ENCODE measurements around the gene PHETA1. TPM values are rescaled to one million over a fixed set of nuclear protein-coding genes. Genes with fewer than 3 reads are reported as not detected.
"Not testable (repeated sequence)": the region's sequence is repeated elsewhere in the genome, so short reads cannot be mapped to it uniquely, and the experiment has no call there.

Gene PHETA1
- total and polyA plus RNA-seq, 10 of the 15 experiments (the other 5 are each of a cell fraction or from before 2014, with no cell fraction given), result 0.02 to 1.3 (median 0.51) TPM; not detected in 1

GRCh38 chr12:111341426-111342065 is 27.3 kb downstream of the PHETA1 start:
- Histone ChIP-seq H3K4me3 (no peak overlapping the region), H2AFZ (ENCODE audit: control insufficient read depth, low read depth, low read length) (no peak overlapping the region), H3K27ac (ENCODE audit: control insufficient read depth, insufficient read depth) (no peak overlapping the region), H3K4me1 (ENCODE audit: control insufficient read depth, insufficient read depth, low read length) (no peaks in the 10 kb centered on the region), H3K9me3 (replicated peaks; ENCODE audit: control insufficient read depth, insufficient read depth, low read length) (no peaks in the 10 kb centered on the region; the same call in 2 of the 3 replicates), H3K27me3 (replicated peaks in 1 of 2; ENCODE audit: control insufficient read depth in 2 of 2, insufficient read depth in 2 of 2, low read length in 1 of 2) (no peaks in the 10 kb centered on the region), H3K4me2 (ENCODE audit: control insufficient read depth, insufficient read depth) (no peak overlapping the region), H4K20me1 (ENCODE audit: control insufficient read depth, insufficient read depth) (no peaks in the 10 kb centered on the region), H3K36me3 (ENCODE audit: control insufficient read depth in 2 of 2, insufficient read depth in 2 of 2, low read length in 1 of 2) (no peaks in the 10 kb centered on the region), H3K9ac (ENCODE audit: control insufficient read depth, insufficient read depth, low read length) (no peak overlapping the region), H3K79me2 (ENCODE audit: control insufficient read depth, insufficient read depth, low read length) (no peaks in the 10 kb centered on the region)
- SMC1A ChIA-PET (ENCODE audit: uncharacterized antibody, unreplicated experiment), result no interaction called here
- TF ChIP-seq NRF1 (conservative IDR thresholded peaks at IDR 0.05; ENCODE audit: low read depth, low read length) (no peak), YY1 (IDR thresholded peaks at IDR 0.05; ENCODE audit: low read depth, low read length) (no peak), EZH2 (IDR thresholded peaks at IDR 0.05; ENCODE audit: borderline replicate concordance, control insufficient read depth, low read depth, low read length) (no peak), EED (IDR thresholded peaks at IDR 0.05; ENCODE audit: low read depth) (no peak), CHD1 (IDR thresholded peaks at IDR 0.05; ENCODE audit: low read depth, low read length) (no peak), RELA (IDR thresholded peaks at IDR 0.05; ENCODE audit: borderline replicate concordance, partially characterized antibody) (no peak), SP1 (IDR thresholded peaks at IDR 0.05; ENCODE audit: low read depth, low read length) (no peak), IKZF1 (conservative IDR thresholded peaks at IDR 0.05) (no peak), KAT2A (conservative IDR thresholded peaks at IDR 0.05; ENCODE audit: control insufficient read depth, low read depth, low read length) (no peak), ZNF592 (IDR thresholded peaks at IDR 0.05) (no peak), MXI1 (IDR thresholded peaks at IDR 0.05; ENCODE audit: low read depth, low read length) (no peak)
- no peak for ATAC-seq
- CTCF ChIA-PET, result no interaction called here
- no TSS peak for BruUV-seq (replicated peaks)
- POLR2A ChIA-PET, result no interaction called here
- RAD21 ChIA-PET (ENCODE audit: unreplicated experiment), result no interaction called here
- DNase-seq (ENCODE audit: low read depth, low spot score), result no peak
- no peak for FAIRE-seq
- 65% methylated on average over 20 of the region's 20 CpGs for WGBS (ENCODE audit: insufficient coverage, insufficient replicate concordance, low lambda C conversion rate, missing lambda C conversion rate)
- intact Hi-C loops (cut with micrococcal nuclease; ENCODE audit: unreplicated experiment), result no loop called here
- in situ Hi-C loops (cut with MboI), result no loop called here

- H3K27ac ChIP-seq (ENCODE audit: control insufficient read depth, insufficient read depth); intact Hi-C loops (cut with micrococcal nuclease; ENCODE audit: unreplicated experiment); H3K36me3 ChIP-seq (ENCODE audit: control insufficient read depth in 2 of 2, insufficient read depth in 2 of 2, low read length in 1 of 2); DNase-seq (ENCODE audit: low read depth, low spot score); ATAC-seq; H3K4me2 ChIP-seq (ENCODE audit: control insufficient read depth, insufficient read depth); H3K9me3 ChIP-seq (replicated peaks; ENCODE audit: control insufficient read depth, insufficient read depth, low read length); H3K9ac ChIP-seq (ENCODE audit: control insufficient read depth, insufficient read depth, low read length); H3K79me2 ChIP-seq (ENCODE audit: control insufficient read depth, insufficient read depth, low read length); RAD21 ChIA-PET (ENCODE audit: unreplicated experiment); in situ Hi-C loops (cut with MboI); H3K4me1 ChIP-seq (ENCODE audit: control insufficient read depth, insufficient read depth, low read length); H2AFZ ChIP-seq (ENCODE audit: control insufficient read depth, low read depth, low read length); BruUV-seq (replicated peaks); CTCF ChIA-PET; POLR2A ChIA-PET; H3K27me3 ChIP-seq (replicated peaks in 1 of 2; ENCODE audit: control insufficient read depth in 2 of 2, insufficient read depth in 2 of 2, low read length in 1 of 2); H3K4me3 ChIP-seq; H4K20me1 ChIP-seq (ENCODE audit: control insufficient read depth, insufficient read depth); SMC1A ChIA-PET (ENCODE audit: uncharacterized antibody, unreplicated experiment); FAIRE-seq: not testable (repeated sequence)
- WGBS (ENCODE audit: insufficient coverage, insufficient replicate concordance, low lambda C conversion rate, missing lambda C conversion rate), result 24% methylated on average over 8 of the region's 8 CpGs
These were observed 28.2 kb downstream of the PHETA1 start for GRCh38 chr12:111340680-111341079.

All from GM12878 (cell line).